Peyer's patch (tissue), 4 donors: Measurements from ENCODE around the gene LYVE1.

Source experiments
- CTCF ChIP-seq, 6 experiments: fragments of 450-650 bp in 4 of 6; fragments of 200-600 bp in 2 of 6; sonication (generic) in 1 of 6; IDR thresholded peaks; one replicate each; pipeline ENCODE4 v1.5.1; 2017 to 2019; ENCODE audit warnings: antibody characterized with exemption in 6 of 6, mild to moderate bottlenecking in 3 of 6, moderate library complexity in 1 of 6
- POLR2A ChIP-seq, 2 donors: fragments of 450-650 bp; IDR thresholded peaks; one replicate each; pipeline ENCODE4 v1.5.1; 2017; ENCODE audit warnings: antibody characterized with exemption in 2 of 2, mild to moderate bottlenecking in 2 of 2, moderate library complexity in 2 of 2

GRCh38 chr11:10540546-10540914, 27.9 kb downstream of the LYVE1 start:
- no peak for TF ChIP-seq POLR2A (IDR thresholded peaks at IDR 0.05)
- TF ChIP-seq CTCF (IDR thresholded peaks at IDR 0.05): no peak
